Heart right ventricle (tissue), 16 donors: Measurements from ENCODE around the gene ALDH1L1. TPM values are rescaled to one million over a fixed set of nuclear protein-coding genes. Genes with fewer than 3 reads are reported as not detected.

Source experiments
- ATAC-seq, 8 donors: fragments of 200-7000 bp; cut with Tn5 transposase; one replicate each; pipeline ENCODE4 v1.9.1; 2020; ENCODE audit warnings: mild to moderate bottlenecking in 8 of 8, moderate library complexity in 8 of 8, moderate number of reproducible peaks in 1 of 8
- DNase-seq, 2 donors: peaks; one replicate each; pipeline ENCODE4 v3.0.0-alpha.2; 2020
- H3K27ac ChIP-seq, 10 donors: fragments of 200-600 bp; sonication (generic) in 2 of 10; one replicate each; pipeline versions ENCODE4 v1.5.0 to v1.8.0; 2020 to 2022; ENCODE audit warnings: mild to moderate bottlenecking in 3 of 10
- H3K27me3 ChIP-seq, 7 donors: fragments of 200-600 bp; one replicate each; pipeline ENCODE4 v1.8.0; 2021 to 2022; ENCODE audit warnings: mild to moderate bottlenecking in 2 of 7
- H3K36me3 ChIP-seq, 9 donors: fragments of 200-600 bp; sonication (generic) in 1 of 9; one replicate each; pipeline versions ENCODE4 v1.5.0 to v1.8.0; 2020 to 2022; ENCODE audit warnings: mild to moderate bottlenecking in 2 of 9
- H3K4me1 ChIP-seq, 9 donors: fragments of 200-600 bp; sonication (generic) in 1 of 9; one replicate each; pipeline versions ENCODE4 v1.5.0 to v1.8.0; 2020 to 2022; ENCODE audit warnings: mild to moderate bottlenecking in 4 of 9
- H3K4me3 ChIP-seq, 10 donors: fragments of 200-600 bp; sonication (generic) in 2 of 10; one replicate each; pipeline versions ENCODE4 v1.5.0 to v1.8.0; 2020 to 2022; ENCODE audit warnings: mild to moderate bottlenecking in 7 of 10, moderate library complexity in 2 of 10
- H3K9me3 ChIP-seq, 11 donors: fragments of 200-600 bp in 10 of 11; sonication (generic) in 2 of 11; one replicate each; pipeline versions ENCODE4 v1.5.0 to v1.8.0; 2013 to 2022; ENCODE audit warnings: mild to moderate bottlenecking in 2 of 11, control low read depth in 1 of 11, moderate library complexity in 1 of 11
- CTCF ChIP-seq, 9 donors: fragments of 200-600 bp; sonication (generic) in 2 of 9; IDR thresholded peaks; one replicate each; pipeline versions ENCODE4 v1.5.0 to v1.8.0; 2021 to 2022; ENCODE audit warnings: antibody characterized with exemption in 9 of 9, mild to moderate bottlenecking in 5 of 9, moderate library complexity in 1 of 9
- WGBS, 2 donors: extraction: QIAGEN DNeasy Blood & Tissue Kit; methylation state at CpG; one replicate each; pipeline ENCODE4 v1.1.7; 2013; ENCODE audit warnings: inconsistent platforms in 1 of 2; 5-methylcytosine and 5-hydroxymethylcytosine counted together
- intact Hi-C, 10 donors: fragments of 100-400 bp; cut with DNase I; formaldehyde crosslinking; loops; one replicate each; pipeline versions ENCODE4 v1.11.1 to v1.14.2; 2022
- polyA plus RNA-seq, 2 donors: library from polyadenylated mRNA; stranded (reverse); fragments of 200-250 nt; gene quantifications; one replicate each; pipeline ENCODE4 v1.2.3, GENCODE V29; 2013
- total RNA-seq, 10 donors: library from RNA; stranded (reverse); fragmentation: NEBNext Ultra II Directional in 3 of 10; extraction: Animal tissue kit (Norgen Biotek cat#: 25700) in 3 of 10; gene quantifications; one replicate each; pipeline versions ENCODE4 v1.2.1 to v1.2.4, GENCODE V29; 2021 to 2023
- donor health status: Arrhythmogenic right ventricular cardiomyopathy.
- donor health status: ischemic (EF 13 %, LVEDD 7.1; RV severe dilation, severe dysfunction).
- donor health status: healthy with polysubstance abuse.
- donor health status: DM: no; HTN: yes; CAD: no.
- donor health status: DM: no; HTN: no; CAD: no.
- donor health status: ischemic (EF 25% LVEDD 6.9; RV normal size, moderate dysfunction).
- donor health status: ischemic (EF 25% LVEDD 5.7; RV mildly dilated, moderate dysfunction).
- donor health status: healthy.
- donor health status: DM: yes; HTN: yes; CAD: no.
- donor health status: Ischemic cardiomyopathy.
- donor health status: ischemic (EF 35%, LVEDD 5.7; RV mildly dilated, moderate dysfunction).
- donor health status: nonischemic (EF 11% LVEDD 7.7; RV severe dilation, severe dysfunction).
- donor health status: DM: yes; HTN: yes; CAD: no.
- donor health status: PGD.
- donor health status: ischemic (EF 29% LVEDD 5.4; RV normal size, mild dysfunction).
- donor health status: nonischemic (EF 23%, LVEDD 6.1; RV moderate dilation, normal function).

Gene ALDH1L1
- total and polyA plus RNA-seq, 12 donors, result 14.9 to 45.9 (median 31.7) TPM

GRCh38 chr3:126107203-126107939, 73.0 kb downstream of the ALDH1L1 start:
- no peak for DNase-seq
- H3K27me3 ChIP-seq, result no peaks in the 10 kb centered on the region

GRCh38 chr3:126106336-126107202, 73.8 kb downstream of the ALDH1L1 start:
- Histone ChIP-seq H3K27ac (no peak overlapping the region), H3K4me1 (peaks cover 5 to 22% (median 13%) of the 10 kb centered on the region in 9 donors), H3K9me3 (no peaks in the 10 kb centered on the region), H3K4me3 (no peak overlapping the region), H3K36me3 (peaks cover 0 to 11% (median 0%) of the 10 kb centered on the region in 9 donors), H3K27me3 (no peaks in the 10 kb centered on the region)
- intact Hi-C loops, result no loop called here
- WGBS, 2 donors, result 91 to 93% methylated on average over 21 of the region's 21 CpGs
- no peak for DNase-seq
- no peak for ATAC-seq
- no peak for TF ChIP-seq CTCF (IDR thresholded peaks at IDR 0.05)

More at GRCh38 chr3:126107203-126107939, 73.0 kb downstream of the ALDH1L1 start:
- Histone ChIP-seq H3K27ac (no peak overlapping the region), H3K4me3 (no peak overlapping the region), H3K9me3 (no peaks in the 10 kb centered on the region), H3K4me1 (peaks cover 2 to 14% (median 10%) of the 10 kb centered on the region in 9 donors), H3K36me3 (peaks cover 0 to 11% (median 0%) of the 10 kb centered on the region in 9 donors)
- TF ChIP-seq CTCF (IDR thresholded peaks at IDR 0.05), result no peak
- no peak for ATAC-seq
- WGBS, 2 donors, result 91 to 93% methylated on average over 17 of the region's 17 CpGs
- intact Hi-C loops, result no loop called here

DNA sequence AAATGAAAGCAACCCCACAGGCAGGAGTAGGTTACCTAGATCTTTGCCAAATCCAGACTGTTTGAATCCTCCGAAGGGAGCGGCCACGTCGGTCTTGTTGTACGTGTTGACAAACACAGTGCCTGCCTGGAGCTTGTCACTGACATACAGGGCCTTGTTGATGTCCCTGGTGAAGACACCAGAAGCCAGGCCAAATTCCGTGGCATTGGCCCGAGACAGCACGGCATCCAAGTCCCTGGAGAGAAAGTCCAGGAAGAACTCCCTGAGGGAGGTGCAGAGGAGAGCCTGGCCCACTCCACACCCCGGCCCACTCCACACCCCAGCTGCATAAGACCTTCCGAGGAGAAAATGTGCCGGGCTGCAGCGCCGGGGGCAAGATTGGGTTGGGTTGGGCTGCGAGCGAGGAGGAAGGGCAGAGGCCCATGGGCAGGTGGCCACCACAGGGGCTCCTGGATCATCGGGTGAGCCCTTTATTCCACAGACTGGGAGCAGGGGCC, 74.6 kb downstream of the ALDH1L1 start:
- no peaks in the 10 kb centered on the region for H3K9me3 ChIP-seq
- no peaks in the 10 kb centered on the region for H3K27me3 ChIP-seq
- no peak overlapping the region for H3K27ac ChIP-seq
- DNase-seq (no peak), ATAC-seq (no peak)
- peaks cover 0 to 11% (median 0%) of the 10 kb centered on the region in 9 donors for H3K36me3 ChIP-seq
- intact Hi-C loops, result no loop called here
- TF ChIP-seq CTCF (IDR thresholded peaks at IDR 0.05), result no peak
- 87 to 92% methylated on average over 16 of the region's 16 CpGs for WGBS, 2 donors
- peaks cover 9 to 31% (median 18%) of the 10 kb centered on the region in 9 donors for H3K4me1 ChIP-seq
- H3K4me3 ChIP-seq, result no peak overlapping the region
